ENCODE measurements around the gene ZBTB3.
"Not testable (repeated sequence)": the region's sequence is repeated elsewhere in the genome, so short reads cannot be mapped to it uniquely, and the experiment has no call there.

The ZBTB3 gene

DNA sequence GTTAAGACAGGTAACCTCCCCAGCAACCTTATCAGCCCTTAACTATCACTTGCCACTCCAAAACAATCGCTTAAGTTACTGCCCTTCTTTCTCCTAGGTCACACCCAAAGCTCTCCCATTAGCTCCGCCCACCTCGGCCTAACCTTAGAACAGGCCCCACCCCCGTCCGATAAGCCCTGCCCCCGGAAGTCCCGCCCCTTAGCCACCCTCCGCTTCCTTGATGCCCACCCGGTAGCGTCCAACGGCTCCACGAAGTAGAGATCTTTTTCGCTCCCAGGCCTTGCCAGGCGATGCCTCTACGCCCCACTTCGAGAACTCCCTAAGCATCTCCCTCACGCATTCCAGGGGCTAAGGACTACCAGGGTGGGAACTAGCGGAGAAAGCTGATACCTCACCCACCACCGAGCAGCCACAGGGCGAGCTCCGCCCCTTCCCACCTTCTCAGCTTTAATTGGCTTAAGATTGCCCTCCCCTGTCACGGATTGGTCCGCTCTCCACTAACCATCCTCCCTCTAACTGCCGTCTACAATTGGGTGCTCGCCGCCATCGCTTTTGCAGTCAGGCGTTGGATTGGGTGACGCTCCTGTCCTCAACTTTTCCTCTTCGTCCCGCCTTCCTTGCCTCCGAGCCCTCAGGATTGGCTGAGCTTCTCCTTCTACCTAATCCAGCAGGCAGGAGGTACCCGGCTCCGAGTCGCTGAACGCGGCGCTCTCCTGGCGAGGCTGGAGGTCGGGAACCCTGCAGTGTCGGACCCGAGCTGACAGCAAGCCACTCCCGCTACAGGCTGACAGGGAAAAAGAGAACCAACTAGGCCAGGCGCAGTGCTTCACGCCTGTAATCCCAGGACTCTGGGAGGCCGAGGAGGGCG is at the start of gene ZBTB3:
Gene ZBTB3 (minus strand): TSS at position 425 of the 868 bp plus-strand sequence. CDS start 496 bp downstream, outside the sequence.
- DNase-seq: peak; percentile 88 to 97 (median 91)

DNA sequence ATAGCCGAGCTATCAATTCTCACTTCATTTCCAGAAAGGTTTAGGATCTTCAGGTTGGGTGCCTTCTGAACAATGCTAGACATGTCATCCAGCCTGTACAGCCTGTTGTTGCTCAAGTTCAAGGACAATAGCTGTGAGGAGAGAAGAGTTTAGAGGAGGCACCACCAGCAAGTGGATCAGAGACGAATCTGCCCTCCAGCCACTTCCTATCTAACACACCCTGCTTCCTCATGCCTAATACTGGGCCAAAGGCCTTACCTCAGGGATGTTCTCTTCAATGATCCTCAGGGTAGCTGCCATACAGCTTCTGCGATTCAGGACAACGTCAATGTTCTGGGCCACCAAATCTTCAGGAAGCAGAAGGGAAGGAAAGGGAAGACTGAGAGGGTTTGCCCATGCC is 47.1 kb upstream of the ZBTB3 start:
- DNase-seq: no peak

DNA sequence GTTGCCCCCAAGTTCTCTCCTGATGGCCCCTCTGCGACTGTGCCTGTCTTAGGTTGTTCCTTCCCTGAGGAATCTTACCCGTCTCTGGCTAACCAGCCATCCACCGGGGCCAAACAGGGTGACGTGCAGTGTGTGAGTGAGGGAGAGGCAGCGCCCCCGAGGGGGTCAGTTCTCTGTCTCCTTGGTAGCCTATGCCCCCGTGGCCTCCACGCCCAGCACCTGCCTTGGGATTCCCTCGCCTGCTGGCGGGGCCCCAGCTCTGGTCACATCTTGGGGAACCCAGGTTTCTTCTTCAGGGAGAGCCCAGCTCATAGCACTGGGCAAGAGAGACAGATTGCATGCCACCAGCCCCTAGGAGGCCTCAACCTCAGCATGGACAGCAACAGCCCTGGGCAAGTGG is 45.5 kb upstream of the ZBTB3 start:
- DNase-seq: no peak

DNA sequence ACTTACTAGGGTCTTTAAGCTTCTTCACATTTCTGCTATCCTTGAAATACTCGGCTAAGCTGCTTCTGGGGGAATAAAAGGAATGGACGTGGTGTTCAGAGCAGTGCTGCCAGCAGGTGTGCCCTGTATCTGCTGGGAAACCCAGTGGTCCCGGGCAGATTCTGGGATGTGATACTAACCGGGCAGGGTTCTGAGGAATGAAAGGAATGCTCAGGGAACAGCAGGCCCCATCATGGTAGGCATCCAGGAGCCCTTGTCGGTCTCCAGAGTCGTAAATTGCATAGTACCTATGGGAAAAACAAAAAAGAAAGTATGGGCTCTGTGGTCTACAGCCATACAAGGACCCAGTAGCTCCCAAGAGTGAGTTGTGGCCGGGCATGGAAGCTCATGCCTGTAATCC is 42.3 kb upstream of the ZBTB3 start:
- DNase-seq: no peak

DNA sequence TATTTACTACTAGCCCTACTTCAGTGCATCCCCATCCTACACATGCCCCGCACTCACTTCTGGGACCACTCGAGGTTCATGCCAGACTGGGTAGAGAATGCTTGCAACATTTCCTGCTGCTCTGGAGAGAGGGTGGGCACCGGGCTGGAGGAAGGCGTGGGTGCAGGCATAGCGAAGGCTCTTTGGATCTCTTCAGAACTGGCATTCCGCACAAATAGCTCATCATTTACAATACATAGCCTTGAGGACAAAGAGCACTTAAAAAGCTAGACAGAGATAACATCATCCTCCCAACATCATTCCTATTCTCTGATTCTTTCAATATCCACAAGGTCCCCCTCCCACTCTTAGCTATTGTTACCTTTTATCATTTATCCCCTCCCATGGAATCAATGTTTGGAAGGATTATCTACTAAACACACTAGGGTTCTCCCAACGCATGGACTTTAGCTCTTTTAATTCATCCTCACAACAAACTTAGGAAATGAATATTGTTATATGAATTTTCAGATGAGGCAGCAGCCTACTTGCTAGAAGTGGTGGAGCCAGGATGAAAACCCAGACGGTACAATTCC is 40.3 kb upstream of the ZBTB3 start:
- no peak for DNase-seq

DNA sequence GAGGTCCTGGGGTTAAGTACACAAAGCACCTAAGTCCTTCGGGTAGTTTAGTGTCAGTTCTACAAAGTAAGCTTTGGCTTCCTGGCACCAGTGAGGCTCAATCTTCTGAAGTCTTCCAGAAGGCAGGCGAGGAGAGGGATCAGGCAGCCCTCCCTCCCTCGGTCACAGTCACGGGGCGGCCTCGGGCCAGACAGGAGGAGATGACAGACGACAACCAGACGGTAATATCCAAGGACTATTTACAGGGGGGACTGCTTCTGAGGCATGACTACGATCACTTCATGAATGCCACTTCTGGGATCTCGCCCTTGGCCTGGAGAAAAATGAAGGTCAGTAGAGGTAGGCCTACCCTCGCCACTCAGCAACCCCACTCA is 38.2 kb upstream of the ZBTB3 start:
- DNase-seq: no peak

DNA sequence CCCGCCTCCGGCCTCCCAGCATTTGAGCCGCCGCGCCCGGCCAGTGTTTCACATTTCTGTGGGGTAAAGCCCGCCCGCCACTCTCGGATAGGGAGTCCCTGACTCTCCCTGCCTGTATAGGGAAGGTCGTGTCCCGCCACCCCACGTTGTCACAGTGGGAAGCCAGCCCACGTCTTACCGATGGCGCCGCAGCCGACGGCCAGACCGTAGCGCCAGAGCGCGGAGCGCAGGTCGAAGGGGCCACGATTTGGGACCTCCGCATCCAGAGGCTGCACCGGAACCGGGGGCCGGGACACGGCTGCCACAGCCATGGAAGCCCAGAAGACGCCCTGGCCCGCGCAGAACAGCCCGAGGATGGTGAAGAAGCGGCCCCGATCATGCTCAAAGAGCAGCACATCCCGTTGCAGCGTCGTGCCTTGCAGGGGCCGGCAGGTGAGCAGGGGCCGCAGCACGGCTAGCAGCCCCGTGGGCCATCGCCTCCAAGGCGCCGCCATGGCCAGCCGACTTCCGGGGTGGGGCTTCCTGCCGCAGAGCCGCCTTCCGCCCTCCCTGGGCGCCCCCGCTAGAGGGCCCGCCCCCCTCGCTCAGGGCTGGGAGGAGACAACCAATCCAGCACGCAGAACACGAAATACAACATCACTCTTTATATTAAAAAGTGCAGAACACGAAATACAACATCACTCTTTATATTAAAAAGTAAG is 37.7 kb upstream of the ZBTB3 start, which contains the start of gene TMEM223:
Gene TMEM223 (minus strand): TSS at position 506 of the 701 bp plus-strand sequence. CDS start 12 bp downstream, at position 494.
- peak; percentile 74 to 89 (median 81) for DNase-seq

DNA sequence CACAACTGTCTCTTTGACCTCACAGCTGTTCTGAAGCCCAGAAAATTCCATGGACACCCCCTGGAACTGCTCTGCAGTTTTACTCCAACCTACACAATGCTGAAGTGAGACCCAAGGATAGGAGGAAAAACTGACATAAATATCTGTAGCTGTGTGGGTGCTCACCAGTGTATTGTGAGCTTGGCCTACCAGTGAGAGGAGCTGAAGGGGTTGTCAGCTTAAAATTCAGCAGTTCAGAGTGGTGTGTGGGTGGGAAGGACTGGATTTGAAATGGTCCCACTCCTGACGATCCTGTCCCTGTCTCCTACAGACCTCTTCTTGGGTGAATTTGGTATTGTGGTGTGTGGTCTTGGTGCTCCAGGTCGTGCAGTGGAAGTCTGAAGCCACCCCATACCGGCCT is 35.6 kb upstream of the ZBTB3 start:
- no peak for DNase-seq

DNA sequence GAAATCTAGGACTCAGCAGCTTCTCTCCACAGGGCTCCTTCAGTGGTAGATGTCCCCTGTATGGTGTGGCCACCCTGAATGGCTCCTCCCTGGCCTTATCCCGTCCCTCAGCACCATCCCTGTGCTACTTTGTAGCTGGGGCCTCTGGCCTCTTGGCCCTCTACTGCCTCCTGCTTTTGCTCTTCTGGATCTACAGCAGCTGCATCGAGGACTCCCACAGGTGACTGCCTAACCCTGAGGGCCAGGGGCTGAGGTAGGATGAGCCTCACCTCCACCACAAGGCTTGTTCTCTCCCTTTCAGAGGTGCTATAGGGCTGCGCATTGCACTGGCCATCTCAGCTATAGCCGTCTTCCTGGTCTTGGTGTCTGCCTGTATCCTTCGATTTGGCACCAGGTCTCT is 35.0 kb upstream of the ZBTB3 start:
- no peak for DNase-seq

DNA sequence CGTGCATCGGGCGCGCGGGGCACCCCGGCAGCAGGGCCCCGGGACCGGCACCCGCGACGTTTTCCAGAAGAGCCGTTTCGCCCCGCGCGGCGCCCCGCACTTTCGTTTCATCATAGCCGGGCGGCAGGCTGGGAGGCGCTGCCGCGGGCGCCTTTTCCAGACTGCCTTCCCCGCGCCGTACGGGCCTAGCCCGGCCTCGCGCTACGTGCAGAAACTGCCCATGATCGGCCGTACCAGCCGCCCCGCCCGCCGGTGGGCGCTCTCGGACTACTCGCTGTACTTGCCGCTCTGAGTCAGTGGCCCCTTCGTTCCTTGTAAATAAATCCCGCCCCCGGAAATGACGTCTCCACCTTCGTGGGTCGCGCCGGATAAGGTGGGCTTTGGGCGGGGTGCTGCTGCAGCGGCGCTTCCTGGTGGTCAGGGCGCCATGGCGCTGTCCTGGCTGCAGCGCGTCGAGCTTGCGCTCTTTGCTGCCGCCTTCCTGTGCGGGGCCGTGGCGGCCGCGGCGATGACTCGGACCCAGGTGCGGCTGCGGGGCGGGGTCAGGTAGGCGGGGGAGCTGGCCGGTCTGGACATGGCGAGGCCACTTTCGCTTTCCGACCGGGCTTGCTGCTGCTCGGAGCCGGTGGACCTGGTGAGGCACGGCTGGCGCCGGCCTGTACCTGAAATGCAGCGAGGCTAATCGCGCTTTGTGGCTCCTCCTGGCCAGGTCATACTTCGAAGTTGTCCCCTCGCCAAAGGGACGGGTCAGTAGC is 33.2 kb upstream of the ZBTB3 start, which contains the start of gene TMEM179B:
Gene TMEM179B (plus strand): TSS at position 398 of the 755 bp plus-strand sequence. CDS start 30 bp downstream, at position 428.
- DNase-seq: peak; percentile 95 to 98 (median 96)

DNA sequence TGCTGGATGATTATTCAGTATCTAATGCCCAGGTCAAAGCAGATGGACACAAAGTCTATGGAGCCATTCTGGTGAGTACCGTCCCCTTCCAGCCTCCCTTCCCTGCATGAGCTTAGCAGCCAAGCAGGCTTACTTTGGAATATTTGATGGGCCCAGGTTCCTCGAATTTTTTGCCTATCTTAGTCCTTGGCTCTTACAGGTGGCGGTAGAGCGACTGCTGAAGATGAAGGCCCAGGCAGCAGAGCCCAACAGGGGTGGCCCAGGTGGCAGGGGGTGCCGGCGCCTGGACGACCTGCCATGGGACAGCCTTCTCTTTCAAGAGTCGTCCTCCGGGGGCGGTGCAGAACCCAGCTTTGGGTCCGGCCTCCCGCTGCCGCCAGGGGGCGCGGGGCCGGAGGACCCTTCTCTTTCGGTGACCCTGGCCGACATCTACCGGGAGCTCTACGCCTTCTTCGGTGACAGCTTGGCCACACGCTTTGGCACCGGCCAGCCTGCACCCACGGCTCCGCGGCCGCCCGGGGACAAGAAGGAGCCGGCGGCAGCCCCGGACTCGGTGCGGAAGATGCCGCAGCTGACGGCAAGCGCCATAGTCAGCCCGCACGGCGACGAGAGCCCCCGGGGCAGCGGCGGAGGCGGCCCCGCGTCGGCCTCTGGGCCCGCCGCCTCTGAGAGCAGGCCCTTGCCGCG is 32.5 kb upstream of the ZBTB3 start:
- DNase-seq: peak; percentile 67 to 79 (median 74)

DNA sequence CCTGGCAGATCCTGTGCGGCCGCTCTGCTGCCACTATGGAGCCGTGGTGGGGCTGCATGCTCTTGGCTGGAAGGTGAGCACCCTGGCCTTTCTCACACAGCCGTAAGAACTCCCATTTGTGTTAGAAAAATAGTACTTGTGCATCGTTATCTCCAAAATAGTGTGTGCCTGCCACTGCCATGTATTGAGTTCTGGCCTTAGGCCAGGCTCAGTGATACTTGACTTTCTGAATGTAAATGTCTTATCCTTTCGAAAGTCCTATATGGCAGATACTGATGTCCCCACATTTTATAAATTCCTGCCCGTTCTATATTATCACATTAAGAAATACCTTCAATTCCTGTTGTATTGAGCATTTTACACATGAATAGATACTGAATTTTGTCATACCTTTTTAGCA is 28.8 kb upstream of the ZBTB3 start:
- no peak for DNase-seq

DNA sequence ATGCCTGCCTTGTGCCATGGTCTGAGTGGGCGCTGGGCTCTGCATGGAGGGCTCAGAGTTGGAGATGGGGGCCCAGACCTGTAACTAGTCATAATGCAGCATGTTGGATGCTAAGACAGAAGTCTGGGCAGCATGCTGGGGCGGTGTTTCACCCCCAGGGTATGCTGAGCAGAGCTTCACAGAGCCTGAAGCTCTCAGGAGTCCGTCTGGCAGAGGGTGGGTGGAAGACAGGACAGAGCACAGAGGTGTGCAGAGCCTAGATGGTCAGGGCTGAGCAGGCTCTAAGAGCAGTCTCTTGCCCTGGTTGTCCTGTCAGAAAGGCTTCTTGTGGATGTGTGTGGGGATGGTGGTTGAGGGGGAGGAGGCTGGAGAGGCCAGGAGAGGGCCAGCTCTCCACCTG is 24.5 kb upstream of the ZBTB3 start:
- no peak for DNase-seq

DNA sequence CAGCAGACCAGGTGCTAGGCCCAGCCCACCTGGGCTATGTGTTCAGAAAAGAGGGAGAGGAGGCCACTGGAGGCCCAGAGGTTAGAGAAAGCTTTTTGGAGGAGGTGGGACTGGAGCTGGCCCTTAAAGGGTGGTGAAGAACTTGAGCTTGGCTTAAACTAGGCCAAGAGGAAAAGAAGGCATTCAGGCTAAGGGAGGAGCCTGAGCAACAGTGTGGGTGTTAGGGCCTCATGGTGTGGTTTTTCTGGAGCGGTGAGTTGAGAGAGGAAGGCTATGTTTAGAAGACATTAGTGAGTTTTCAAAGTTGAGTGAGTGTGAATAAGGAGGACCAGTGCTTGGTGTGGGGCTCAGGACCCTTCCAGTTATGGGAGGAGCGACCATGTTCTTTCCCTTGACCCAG is 23.4 kb upstream of the ZBTB3 start:
- DNase-seq: no peak

DNA sequence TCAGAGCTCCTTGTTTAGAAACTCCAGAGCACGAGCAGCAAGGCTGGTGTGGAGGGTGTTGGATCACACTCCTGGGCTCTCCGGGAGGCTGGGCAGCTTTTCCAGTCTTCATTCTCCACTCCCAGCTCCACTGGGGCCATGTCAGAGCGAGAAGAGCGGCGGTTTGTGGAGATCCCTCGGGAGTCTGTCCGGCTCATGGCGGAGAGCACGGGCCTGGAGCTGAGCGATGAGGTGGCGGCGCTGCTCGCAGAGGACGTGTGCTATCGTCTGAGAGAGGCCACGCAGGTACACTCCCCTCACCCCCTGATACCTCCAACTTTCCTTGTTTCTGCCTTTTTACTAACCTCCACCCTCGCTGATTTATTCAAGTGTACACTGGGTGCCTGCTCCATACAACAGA is 21.7 kb upstream of the ZBTB3 start:
- no peak for DNase-seq

DNA sequence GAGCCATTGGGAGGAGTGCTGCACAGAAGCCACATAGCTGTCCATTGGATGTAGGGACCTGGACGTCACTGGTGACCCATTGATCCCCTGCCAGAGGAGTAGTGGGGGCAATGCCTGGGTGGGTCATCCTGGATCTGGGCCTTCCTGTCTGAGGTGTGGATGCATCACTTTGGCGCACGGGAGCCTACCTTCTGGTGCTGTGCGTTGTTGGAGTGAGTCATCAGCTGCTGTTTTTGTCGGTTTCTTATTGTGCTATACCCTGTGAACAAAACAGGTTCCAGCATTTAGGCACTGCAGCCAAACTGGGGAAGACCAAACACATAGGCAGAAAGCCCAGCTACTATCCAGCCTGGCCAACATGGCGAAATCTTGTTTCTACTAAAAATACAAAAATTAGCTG is 20.4 kb upstream of the ZBTB3 start:
- DNase-seq: no peak

DNA sequence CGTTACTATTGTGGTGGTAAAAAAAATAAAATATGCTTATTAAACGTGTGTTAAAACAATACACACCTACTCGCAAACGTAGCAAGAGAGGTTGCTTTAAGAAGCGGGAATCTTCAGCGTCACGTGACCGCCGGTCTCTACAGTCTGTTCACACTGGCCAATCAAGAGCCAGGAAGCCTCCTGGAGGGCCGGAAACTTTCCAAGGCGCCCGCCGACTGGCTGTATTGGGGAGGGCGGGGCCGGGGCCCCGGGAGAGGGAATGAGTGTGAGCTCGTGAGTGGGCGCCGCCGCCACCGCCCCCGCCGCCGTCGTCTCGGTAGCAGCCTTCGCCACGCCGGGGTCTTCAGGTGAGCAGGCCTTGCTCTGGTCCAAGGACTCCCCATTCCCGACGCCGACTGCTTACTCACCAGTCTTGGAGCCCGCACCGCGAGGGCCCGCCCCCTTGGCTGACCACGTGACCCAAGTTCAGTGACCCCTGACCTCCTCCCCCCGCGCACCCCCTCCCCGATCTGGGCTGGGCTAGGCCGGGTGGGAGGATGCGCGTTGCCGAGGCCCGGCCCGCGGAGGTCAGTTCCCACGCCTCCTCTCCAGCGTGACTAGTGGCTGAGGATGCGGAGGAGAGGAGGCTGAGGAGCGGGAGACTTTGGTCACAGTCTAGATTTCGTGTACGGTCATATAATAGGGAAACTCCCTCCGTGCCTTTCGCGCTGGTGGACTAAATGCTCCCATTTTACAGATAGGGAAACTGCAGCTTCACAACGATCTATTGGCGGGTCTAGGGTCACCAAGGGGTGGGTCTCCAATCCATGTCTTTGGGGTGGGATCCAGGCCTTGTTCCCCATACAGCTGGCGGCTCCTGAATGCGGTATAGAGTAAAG is 17.4 kb upstream of the ZBTB3 start, which contains the start of gene TAF6L:
Gene TAF6L (plus strand): TSS at position 253 of the 878 bp plus-strand sequence. CDS start 4,388 bp downstream, outside the sequence.
- DNase-seq: peak; percentile 77 to 96 (median 86)

DNA sequence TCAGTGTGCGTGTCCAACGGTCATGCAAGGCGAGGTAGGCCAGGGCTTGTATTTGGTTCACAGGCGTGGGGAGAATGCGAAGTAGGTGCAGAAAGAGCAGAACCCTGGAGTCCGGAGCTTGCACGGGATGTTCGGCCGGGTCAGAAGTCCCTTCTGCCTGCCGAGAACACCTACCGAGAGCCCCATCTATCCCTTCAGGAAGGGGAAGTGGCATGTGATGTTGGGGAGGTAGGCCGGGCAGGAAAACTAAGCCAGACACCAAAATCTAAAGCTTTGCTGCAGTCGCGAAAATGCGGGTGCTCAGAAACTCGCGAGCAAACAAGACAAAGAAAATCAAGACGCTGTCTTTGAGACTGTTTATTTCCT is 16.8 kb upstream of the ZBTB3 start:
- no peak for DNase-seq

DNA sequence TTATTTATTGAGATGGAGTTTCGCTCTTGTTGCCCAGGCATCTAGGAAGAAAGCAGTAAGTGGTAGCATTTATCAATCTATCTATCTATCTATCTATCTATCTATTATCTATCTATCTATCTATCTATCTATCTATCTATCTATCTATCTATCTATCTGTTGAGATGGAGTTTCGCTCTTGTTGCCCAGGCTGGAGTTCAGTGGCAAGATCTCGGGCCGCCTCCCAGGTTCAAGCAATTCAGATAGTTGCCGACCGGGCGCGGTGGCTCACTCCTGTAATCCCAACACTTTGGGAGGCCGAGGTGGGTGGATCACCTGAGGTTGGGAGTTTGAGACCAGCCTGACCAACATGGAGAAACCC is 6.9 kb upstream of the ZBTB3 start:
- DNase-seq: not testable (repeated sequence)

DNA sequence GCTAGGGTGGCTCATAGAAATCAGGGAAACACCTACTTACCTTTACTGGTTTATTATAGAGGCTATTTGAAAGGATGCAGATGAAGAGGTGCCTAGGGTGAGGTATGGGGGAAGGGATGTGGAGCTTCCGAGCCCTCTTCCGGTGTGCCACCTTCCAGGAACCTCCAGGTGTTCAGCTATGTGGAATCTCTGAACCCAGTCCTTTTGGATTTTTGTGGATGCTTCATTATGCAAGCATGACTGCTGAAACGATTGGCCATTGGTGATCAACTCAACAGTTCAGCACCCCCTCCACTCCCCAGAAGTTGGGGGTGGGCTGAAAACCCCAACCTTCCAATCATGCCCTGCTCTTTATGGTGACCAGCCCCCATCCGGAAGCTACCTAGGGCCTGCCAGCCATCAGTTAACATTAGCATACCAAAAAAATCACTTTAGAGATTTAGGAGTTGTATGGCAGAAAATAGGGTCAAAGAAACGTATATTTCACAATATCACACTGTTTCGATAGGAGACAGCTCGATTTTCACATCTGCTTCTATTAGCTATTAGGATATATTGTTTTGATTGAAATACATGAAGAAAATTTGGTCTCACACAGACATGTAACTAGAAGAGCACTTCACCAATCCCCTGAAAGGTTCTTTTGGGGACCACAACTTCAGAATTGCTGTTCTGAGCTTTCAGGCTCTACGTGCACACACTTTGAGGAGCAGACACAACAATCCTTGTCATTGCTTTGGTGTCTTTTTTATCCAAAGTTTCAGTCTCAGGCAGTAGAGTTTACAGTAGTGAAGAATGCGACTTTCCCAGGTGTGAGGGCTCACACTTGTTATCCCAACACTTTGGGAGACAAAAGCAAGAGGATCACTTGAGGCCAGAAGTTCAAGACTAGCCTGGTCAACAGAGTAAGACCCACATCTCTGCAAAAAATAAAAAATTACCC is 4.2 kb upstream of the ZBTB3 start:
- DNase-seq: no peak

All from activated CD4-positive, CD25-positive, alpha-beta regulatory T cell (primary cell).